ENCODE data around the gene NCAM2.

- TF ChIP-seq, protein P1, sequence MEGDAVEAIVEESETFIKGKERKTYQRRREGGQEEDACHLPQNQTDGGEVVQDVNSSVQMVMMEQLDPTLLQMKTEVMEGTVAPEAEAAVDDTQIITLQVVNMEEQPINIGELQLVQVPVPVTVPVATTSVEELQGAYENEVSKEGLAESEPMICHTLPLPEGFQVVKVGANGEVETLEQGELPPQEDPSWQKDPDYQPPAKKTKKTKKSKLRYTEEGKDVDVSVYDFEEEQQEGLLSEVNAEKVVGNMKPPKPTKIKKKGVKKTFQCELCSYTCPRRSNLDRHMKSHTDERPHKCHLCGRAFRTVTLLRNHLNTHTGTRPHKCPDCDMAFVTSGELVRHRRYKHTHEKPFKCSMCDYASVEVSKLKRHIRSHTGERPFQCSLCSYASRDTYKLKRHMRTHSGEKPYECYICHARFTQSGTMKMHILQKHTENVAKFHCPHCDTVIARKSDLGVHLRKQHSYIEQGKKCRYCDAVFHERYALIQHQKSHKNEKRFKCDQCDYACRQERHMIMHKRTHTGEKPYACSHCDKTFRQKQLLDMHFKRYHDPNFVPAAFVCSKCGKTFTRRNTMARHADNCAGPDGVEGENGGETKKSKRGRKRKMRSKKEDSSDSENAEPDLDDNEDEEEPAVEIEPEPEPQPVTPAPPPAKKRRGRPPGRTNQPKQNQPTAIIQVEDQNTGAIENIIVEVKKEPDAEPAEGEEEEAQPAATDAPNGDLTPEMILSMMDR (IDR thresholded peaks at IDR 0.05; ENCODE audit: poor library complexity): no peak
- TF ChIP-seq EZH2phosphoT487 (IDR thresholded peaks at IDR 0.05; ENCODE audit: low read depth, severe bottlenecking, unreplicated experiment): no peak
Measured at GRCh38 chr21:21196848-21197247, 198.6 kb downstream of the NCAM2 start.

All from hepatocyte (in vitro differentiated cells).